GM19468 (cell line): ENCODE measurements around the gene HIVEP3.

ENCODE experiments used
- ATAC-seq: cut with Tn5 transposase; IDR thresholded peaks from one replicate; pipeline ENCODE4 v1.9.1; 2021; ENCODE audit warnings: mild to moderate bottlenecking, moderate library complexity, moderate number of reproducible peaks; ENCODE audit not compliant: unreplicated experiment; ENCODE audit errors: extremely low read depth

The HIVEP3 gene

DNA sequence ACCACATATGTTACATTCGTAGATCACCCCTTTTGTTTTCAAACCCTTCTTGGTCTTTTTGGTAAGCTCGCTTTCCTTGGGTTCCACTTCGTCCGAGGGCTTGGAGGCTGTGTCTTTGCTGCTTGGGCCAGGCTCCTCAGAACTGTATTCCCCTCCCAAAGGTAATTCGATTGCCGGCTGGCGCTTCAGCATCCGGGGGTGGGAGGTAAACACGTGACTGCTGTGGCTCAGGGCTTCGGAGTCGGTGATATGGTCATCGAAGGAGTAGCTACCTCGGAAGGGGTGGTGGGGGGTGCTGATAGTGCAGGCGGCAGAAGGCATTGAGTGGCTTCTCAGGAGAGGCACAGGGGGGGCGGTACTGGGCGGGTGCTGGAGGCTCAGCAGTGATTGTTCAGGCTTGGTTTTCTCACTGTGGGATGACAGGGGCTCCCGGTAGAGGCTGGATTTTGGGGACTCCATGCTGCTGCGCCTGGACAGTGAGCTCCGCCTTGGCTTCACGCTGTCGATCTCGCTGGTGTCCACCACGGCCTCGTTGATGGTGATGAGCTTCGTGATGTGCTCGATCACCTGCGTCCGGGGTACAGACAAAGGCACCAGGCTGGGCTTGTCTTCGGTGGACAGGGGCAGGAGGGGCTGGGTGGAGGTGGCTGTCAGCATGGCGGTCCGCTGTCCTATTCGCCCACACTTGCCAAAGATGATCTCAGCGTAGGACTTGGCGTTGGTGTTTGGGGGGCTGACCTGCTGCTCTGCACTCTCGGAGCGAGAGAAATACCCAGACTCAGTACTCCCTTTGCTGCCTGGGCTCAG lies 335.7 kb downstream of the HIVEP3 start:
- no peak for ATAC-seq

DNA sequence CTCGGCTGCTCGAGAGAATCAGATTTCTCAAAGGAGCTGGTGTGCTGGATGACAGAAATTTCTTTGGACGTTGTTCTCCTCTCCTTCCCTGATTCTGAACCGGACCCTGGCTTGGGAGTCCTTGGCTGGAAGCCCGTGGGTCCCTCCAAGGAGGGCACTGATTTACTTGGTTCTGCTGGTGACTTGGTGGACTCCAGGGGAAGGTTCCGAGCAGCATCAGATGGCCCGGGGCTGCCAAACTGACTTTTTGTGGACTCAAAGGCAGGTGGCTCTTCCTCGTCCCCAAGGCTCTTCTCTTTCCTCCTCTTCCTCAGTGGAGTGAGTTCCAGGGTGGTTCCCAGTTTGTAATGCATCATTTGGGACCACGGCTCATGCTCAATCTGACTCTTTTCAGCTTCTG lies 336.4 kb downstream of the HIVEP3 start:
- no peak for ATAC-seq

DNA sequence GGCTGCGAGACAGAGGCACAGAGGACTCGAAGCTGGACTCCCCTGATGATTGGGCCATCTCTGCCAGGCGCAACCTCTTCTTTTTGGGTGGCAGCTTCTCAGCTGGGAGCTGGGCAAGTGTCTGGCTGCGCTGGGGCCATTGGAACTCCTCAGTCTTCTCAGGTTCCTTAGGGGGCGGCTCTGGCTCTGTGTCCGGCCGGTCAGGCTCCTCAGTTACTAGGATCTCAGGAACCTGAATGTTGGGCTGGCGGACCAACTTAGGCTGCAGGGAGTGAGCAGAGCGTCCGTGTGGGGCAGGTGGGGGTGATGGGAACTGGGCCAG lies 336.8 kb downstream of the HIVEP3 start:
- ATAC-seq, result no peak

DNA sequence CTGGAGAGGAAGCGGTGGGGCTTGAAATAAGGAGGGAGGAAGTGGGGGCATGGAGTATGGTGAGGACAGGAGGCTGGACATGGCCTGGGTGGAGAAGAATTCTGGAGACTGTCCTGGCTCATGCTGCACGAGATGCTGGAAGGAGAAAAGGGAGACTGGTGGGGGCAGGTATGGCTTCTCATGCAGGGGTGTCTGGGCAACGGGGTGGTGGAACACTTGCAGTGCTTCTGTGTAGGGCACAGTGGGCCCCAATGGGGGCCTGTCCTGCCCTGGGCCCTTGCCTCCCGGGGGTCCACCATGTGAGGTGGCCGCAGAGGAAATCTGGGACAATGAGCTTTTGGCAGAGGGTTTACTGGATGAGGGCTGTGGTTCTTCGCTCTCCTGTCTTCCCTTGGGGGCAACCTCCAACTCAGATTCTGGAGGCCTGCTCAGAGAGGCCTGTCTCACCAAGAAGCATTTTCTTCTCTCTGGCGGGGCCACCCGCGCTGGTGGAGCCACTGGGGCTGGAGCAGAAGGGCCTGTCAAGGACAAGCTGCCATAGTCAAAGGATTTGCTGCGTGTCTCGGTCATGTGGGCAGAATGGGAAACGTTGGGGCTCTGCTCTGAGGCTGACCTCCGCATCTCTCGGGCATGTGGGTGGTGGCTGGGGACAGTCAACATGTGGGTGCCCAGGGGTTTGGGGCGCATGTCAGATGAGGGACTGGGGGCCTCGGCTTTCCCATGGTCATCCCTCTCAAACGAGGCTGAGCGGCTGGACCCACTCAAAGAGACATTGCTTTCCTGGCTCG lies 337.3 kb downstream of the HIVEP3 start:
- ATAC-seq, result no peak

DNA sequence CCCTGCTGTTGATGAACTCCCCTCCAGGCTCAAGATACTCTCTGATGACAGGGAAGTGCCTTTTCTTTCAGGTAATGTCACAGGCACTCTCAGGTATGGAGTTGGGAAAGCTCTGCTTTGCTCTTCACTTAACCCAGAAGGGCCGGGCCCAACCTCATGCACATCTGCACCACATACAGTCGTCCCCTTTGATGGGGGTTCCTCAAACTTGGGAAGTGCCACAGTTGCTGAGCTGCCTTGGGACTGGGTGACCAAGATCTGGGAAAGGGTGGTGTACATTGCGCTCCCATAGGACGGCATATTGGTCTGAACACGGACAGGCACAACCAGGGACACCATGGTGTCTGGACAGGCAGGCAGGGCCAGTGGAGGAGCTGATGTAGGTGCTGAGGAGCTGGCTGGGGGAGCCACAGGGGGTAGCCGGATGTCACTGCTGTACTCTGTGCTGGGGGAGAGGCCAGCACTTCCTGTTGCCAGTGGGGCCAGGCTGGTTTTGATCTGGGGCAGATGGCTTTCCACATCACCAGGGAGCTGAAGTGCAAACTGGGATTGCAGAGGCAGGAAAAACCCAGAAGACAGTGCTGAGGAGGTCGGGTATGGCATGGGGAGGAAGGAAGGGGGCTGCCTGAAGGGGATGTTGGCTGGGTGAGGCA lies 338.1 kb downstream of the HIVEP3 start:
- no peak for ATAC-seq

DNA sequence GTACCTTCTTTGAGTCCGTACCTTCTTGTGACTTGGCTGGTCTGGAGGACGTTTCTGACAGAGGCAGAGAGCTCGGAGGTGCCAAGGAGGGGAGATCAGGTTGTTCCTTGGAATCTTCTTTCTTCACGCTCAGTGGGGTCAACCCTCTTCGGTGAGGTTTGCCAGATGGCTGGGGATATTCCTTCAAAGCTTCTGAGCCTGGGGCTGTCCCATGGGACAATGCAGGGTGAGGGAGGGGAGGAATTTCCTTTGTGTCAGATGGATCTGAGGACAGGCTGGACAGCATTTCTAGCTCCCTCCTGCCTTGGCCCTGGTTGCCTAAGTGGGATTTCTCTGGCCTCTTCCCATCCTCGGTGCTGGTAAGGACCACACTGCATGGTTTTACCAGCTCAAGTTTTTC lies 338.7 kb downstream of the HIVEP3 start:
- ATAC-seq, result no peak

DNA sequence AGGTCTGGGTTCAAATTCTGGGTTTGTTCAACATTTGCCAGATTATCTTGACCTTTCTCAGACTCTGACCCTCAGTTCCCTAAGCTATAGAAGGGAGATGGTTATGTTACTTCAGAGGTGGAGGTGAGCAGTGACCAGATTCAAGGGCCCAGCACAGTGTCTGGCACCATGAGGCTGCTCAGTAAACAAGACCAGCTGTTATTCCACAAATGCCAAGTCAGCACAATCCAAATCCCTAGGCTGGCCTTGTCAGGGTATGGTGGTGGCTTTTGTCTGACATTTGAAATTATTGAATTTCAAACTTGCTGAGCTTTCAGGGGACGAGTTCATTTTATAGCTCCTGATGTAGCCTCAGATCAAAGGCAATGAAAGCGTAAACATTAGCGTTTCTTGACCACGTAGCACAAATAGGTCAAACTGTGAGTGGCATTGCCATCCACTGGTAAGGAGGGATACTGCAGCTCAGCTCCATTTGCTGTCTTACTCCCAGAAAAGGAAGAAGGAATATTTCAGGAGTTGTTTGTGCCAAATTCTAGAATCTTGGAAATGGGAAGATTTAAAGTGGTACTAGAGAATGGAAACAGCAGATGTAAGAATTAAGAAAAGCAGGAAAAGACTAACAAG lies 339.9 kb downstream of the HIVEP3 start:
- ATAC-seq, result no peak

DNA sequence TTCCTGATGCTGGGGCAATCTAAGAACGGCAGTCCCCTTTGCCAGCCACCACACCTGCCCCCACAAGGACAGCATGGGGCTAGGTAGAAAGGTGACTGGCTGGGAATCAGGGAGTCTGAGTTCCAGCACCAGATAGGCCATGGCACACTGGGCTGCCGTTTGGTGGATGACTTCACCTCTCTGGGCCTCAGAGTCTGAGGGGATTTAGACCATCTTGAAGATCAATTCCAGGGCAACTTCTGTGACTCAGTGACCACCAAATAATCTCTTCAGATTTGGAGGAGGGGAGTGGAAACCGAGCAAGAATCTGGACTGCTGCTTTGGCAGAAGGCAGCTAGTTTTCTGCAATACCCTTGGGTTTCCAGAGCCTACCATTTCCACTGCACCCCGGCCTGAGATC lies 342.1 kb downstream of the HIVEP3 start:
- no peak for ATAC-seq

DNA sequence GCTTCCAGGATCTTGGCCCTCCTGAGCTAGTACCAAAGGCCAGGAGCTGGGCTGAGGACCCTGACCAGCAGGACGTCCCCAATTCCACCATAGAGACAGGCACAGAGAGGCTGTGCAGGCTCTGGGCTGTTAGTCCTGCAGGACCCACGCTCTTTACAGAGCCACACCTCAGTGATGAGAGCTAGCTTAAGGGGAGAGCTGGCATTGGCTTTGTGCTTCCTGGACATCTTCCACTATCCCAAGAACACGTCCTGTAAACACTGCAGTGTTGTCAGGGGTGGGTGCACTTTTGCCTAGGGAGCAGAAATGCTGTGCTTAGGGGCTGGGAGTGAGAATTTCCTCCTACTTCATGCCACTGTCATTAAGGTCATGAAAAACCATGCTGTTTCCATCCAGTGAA lies 342.5 kb downstream of the HIVEP3 start:
- no peak for ATAC-seq

DNA sequence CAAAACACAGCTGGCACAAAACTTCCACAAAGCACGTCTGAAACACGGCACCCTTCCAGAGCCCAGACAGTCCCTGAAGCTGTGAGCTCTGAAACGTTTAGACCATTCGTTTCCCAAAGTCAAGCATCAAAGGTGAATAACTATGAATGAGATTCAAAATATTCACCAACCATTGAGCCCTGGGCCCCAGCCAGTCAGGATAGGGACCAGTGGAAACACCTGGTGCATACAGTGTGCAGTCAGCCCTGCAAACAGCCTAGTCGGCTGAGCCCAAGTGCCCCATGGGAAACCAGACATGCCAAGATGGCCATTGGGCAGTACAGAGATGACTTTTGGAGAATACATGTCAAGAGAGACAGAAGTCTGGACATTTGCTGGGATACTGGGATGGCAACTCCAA lies 343.9 kb downstream of the HIVEP3 start:
- ATAC-seq, result no peak

DNA sequence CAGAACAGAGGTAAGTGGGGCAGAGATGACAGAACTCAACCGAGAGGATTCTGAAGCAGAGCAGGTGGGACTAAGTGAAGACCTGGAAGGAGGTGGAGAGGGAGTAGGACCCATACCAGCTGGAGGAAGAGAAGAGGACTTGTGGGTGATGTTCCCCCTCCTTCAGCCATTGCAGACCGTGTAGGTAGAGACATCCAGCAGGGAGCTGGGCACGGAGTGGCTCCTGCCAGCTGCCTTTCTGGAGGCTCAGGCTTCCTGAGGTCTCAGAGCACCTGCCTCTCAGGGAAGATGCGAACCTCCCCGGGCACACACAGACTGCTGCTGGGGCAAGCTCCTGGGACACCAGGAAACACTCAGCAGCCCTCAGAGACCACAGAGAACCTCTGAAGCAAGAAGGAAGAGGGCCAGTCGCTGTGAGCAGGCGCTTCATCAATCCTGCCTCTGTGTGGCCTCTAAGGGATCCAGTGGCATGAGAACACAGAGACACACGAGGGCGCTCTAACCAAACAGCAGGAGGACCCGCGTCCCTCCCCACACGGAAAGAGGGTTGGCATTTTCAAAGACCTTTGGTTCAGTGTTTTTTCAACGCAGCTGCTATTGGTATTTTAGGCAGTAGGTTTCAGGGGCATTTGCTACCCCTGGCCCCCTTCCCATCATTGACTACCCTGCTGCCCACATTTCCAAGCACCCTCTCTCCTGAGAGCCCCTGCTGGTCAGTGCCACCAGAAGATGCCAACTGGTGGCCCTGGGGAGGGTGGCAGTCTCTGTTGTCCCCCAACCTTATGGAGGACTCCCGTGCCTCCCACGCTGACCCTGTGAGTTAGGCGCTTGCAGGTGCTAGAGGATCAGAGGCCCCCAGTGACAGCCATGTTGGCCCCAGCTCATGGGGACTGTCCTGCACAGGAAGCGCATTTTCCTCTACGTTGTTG lies 344.7 kb downstream of the HIVEP3 start:
- ATAC-seq, result peak; percentile 38

DNA sequence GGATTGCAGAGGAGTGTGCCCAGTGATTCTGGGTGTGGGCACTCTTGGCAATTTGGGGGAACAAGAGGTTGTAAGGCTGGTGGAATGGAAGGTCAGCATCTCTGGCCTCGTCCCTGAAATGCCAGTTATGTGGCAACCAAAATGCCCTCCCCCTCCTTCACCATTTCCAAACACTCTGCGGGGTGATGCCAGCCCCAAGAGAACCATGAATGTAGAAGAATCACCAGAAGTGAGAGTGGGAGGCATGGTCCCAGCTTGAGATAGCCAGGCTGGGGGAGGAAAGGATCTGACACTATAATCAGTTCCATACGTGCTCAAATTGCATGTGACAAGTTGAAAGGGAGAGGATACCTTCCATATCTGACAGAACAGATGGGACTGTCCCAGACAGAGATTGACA lies 345.5 kb downstream of the HIVEP3 start:
- no peak for ATAC-seq

DNA sequence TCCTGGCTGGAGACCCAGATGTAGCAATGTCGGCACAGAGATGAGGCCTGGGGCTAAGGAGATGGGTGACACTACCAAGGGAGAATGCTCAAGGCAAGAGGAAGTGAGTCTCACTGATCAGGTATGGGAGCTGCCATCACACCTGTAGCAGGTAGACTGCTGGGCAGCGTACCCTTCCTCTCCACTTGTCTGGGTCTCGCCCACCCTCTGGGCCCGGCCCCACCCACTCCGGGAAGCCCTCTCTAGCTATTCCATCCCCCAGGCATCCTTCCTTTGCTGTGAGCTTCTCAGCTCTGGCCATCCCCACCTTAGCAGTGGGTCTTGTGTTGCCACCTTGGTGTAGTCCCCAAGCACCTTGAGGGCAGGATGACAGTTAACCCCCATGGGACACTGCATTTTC lies 346.5 kb downstream of the HIVEP3 start:
- ATAC-seq, result no peak

DNA sequence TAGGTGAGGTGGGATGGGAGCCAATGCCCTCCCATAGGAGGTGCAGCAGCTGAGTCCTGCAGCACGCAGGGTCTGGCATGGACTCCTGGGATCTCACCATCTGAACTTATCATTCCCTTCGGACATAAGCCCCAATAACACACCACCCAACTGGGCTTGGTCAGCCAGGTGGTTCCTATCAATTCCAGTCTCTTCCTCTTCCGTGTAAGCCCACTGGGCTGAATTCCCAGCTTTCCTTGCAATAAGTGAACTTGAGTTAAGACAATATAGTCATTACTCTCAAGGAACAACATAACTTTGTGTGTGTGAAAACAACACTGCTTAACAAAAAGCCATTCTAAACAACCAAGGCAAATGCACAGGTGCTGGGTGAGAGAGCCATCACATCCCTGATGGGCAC lies 347.7 kb downstream of the HIVEP3 start:
- ATAC-seq, result no peak

DNA sequence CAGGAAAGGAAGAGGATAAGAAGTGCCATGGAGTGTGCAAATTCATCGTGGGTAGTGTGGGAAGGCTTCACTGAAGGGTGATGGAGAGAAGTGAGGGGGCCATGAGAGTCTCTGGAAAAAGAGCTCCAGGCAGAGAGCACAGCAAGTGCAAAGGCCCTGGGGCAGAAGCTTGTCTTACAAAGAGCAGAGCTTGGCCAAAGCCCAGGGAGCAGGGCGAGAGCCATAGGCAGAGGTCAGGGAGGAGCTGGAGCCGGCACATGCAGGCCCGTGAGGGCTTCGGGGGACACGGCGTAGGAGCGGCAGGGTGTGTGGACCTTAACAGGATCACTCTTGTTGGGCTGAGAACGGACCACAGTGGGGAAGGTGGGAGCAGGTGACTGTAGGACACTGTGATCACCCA lies 350.5 kb downstream of the HIVEP3 start:
- ATAC-seq, result no peak

DNA sequence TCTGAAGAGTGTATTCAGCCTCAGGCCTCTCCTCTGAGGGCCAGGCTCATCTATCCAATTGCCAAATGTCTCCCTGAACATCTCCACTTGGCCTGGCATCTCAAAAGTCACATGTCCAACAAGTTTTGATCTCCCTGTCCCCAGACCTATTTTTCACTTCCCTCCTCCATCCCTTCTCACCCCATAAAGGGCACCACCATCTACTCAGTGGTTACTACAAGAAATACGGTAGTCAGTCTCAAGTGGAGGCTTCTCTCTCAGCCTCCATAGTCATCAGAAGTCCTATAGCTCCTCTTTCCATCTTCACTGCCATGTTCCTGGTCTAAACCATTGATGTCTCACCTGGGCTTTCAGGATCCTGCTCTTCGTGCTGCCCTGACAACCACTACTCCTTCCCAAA lies 351.8 kb downstream of the HIVEP3 start:
- no peak for ATAC-seq

DNA sequence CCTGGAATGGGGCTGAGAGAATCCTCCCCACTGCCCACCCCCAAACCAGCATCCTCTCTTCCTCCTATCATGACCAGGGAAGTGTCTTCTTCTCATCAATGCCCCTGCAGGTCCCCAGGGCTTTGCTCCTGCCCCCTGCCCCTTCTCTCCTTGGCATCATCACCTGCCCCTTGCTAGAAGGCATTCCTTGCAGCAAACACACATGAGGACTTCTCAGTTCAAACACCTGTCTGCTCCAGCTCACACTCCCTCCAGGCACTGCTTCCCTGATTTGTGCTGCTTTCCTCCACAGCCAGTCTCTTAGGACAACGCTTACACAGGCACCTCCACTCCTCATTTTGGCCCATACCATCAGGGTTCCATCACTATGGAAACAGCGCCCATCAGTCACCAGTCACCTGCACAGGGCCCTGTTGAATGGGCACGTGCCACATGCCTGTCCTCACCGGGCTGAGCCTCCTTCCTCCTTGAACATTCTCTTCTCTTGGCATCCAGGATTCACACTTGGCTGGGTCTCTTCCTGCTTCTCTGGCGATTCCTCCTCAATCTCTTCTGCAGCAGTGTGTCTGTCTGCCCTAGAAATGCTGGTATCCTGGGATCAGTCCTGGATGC lies 352.3 kb downstream of the HIVEP3 start:
- no peak for ATAC-seq

DNA sequence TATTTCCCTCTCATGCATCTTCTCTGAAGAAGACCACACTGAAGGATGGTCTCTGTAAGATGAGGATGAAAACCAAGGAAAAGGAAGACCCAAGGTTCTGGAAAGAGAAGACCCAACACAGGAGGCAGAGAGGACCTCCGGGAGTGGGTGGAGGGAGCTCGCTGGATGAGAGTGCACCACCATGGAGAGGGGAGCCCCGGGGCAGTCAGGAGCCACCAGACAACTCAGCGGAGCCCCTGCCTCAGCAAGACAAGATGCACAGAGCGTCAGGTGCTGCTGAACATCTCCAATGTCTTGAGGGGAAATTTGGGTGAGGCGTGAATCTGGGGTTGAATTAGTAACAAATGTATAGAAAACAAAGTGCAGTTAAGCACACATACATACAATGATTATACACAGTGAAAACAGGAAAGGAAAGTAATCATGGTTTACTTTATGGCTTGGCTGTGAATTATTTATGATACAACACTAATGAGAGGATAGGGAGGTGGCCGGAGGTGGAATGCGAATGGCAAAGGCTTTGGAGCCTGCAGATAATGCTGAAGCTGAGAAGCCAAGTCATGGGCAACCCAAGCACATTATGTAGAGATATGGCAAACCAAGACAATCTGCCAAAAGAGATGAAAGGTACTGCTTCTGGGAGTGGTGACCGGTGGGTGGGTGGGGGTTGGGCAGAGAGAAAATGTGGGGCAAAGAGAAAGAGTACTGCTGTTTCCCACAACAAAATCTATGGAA lies 353.8 kb downstream of the HIVEP3 start:
- ATAC-seq, result no peak

DNA sequence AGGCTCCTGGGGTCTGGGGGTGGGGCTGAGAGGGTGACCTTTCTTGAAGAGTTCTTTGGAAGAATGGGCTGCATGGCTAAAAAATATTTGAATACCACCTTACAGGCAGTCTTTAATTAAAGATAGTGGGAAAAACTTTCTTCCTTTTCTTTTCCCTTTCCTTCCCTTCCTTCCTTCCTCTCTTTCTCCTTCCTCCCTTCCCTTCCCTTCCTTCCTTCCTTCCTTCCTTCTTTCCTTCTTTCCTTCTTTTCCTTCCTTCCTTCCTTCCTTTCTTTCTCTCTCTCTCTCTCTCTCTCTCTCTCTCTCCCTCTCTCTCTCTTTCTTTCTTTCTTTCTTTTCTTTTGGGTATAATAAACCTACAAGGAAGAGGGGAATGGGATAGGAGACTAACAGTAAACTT lies 356.4 kb downstream of the HIVEP3 start:
- no peak for ATAC-seq
